Right hindlimb (tissue), 1 donor: ENCODE measurements around the gene NRL.
"Not testable (repeated sequence)": the region's sequence is repeated elsewhere in the genome, so short reads cannot be mapped to it uniquely, and the experiment has no call there.

Experiments
- DNase-seq: peaks from one replicate; pipeline ENCODE4 v3.0.0-alpha.2; 2018

The NRL gene

DNA sequence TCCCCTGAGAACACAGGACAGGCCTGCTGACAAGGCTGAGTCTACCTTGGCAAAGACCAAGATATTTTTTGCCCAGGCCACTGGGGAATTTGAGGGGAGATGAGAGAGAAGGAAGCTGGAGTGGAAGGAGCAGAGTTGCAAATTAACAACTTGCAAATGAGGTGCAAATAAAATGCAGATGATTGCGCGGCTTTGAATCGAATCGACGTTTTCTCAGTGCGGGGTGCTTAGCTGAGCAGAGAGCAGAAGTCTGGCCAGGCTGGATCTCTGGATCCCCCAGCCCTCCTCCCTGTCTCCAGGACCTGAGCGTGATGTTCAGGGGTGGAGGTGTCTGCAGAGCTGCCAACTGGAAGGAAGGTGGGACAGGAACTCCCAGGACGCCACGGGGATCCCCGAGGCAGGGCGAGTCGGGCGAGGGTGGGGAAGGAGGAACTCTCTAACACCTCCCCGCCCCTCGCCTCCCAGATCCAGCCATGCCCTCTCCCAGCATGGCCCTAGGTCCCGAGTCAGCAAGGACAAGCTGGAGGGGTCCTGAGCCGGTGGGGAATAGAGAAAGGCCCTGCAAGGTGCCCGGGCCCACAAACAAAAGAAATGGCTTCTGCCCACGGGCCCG, 63.5 kb downstream of the NRL start:
- no peak for DNase-seq

DNA sequence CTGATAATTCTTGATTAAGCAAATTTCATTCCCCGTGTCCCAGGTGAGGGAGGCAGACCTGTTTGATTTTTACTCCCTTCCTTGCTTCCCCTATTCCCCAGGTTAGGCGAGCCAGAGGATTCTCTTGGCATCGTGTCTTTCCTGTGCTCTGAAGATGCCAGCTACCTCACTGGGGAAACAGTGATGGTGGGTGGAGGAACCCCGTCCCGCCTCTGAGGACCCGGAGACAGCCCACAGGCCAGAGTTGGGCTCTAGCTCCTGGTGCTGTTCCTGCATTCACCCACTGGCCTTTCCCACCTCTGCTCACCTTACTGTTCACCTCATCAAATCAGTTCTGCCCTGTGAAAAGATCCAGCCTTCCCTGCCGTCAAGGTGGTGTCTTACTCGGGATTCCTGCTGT, 64.0 kb downstream of the NRL start:
- DNase-seq, result not testable (repeated sequence)

DNA sequence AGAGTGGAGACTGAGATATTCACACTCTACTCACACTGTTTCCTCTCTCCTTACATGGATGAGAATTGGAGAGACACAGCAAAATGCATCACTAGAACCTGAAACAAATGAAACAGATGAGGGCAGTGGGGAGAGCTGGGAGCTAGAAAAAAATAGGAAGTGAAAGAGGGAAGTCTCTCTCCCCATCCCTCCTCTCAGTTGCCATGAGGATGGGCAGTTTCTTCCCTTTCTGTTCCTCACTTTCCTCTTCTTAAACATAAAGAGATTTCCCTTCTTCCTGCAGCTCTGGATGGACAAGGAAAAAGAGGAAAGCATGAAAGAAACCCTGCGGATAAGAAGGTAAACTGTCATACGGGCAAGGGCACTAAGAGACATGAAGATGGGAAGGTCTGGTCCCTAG, 65.7 kb downstream of the NRL start:
- DNase-seq, result not testable (repeated sequence)

DNA sequence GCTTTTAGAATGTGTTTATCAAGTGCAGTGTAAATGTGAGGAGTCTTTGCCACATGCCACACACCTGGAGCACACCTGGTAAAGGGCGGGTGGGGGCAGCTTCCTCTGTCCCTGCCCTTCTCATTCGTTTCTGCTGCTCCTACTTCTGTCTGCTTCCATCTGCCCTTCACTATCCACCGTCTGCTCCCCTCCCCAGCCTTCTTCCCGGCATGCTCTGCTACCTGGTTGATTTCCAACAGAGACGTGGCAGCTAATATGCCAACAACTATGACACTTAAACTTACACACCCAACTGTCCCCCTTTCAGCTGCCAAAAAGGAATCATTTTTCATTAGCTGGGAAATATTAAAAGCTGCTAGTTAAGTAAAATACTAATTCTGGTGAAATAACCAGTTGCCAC, 72.0 kb downstream of the NRL start:
- no peak for DNase-seq

DNA sequence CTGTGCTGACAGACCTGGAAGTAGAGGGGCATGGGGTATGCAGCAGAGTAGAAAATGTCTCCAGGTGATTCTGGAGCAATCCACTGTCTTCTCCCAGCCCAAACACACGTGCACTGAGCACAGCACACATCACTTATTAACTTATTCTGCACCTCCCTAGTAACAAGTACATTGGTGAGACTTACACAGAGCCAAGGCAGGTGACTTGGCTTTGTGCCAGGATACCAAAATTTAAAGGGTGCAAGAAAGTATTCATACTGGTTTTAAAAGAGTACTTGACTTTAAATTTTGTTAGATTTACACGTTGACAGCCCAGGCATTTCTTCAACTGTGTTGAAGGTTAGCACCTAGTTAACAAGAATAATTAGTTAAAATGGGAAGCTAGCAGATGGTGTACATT, 74.1 kb downstream of the NRL start:
- no peak for DNase-seq

DNA sequence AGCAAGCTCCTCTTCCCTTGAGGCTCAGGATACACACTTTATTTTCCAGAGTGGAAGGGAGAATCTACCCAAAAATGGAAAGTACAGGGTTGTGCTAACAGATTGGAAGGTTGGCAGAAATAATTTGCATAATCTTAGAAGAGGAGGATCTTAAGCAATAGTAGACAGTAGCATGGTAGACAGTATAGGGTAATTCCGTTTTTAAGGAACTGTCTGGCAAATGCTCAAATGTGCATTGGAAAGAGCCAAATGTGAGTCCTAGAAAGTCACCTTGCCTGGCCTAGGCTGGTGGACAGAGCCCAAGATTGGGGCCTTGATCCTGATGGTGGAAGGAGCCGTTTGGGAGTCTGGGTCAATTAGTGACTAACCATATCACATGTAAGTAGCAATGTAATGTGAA, 76.1 kb downstream of the NRL start:
- no peak for DNase-seq

DNA sequence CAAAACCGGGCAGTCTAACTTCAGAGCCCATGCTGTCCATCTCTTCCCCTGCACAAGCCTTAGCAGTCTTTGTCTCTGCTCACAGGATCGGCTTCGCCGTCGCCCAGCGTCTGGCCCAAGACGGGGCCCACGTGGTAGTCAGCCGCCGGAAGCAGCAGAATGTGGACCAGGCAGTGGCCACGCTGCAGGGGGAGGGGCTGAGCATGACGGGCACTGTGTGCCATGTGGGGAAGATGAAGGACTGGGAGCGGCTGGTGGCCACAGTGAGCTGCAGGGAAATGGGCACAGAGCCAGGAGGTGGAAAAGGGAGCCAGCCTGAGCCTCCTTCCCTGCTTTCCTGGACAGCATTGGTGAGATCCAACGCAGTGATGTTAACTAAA, 77.1 kb downstream of the NRL start:
- DNase-seq, result no peak

DNA sequence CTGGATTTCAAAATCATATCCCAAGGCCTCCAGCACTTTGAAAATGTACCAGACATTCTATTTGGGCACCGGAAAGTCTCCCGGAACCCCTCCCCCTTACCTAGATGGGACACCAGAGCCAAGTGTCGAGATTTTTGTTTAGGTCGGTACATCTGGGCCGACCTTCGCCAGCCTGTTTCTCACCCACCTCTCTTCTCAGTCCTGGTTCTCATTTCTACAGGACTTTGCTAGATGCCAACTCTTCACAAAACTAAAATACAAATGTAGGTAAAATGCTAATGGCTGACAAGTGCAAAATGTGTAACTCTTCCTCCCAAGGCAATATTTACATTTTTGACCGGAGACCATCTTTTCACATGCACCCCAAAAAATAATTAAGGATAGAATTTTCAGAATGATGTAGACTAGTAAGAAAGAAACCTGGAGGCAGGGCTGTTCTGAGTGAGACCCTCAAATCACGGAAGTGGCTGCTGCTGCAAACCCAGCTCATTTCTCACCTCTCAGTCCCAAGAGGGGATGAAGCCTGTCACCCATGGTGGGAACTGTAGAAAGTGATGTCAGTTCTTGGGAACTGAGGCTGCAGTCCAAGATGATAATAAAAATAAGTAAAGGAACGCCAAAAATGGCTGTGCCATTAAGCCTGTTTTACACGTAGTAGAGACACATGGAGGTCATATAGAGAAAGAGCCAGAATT, 77.6 kb downstream of the NRL start:
- DNase-seq, result not testable (repeated sequence)

DNA sequence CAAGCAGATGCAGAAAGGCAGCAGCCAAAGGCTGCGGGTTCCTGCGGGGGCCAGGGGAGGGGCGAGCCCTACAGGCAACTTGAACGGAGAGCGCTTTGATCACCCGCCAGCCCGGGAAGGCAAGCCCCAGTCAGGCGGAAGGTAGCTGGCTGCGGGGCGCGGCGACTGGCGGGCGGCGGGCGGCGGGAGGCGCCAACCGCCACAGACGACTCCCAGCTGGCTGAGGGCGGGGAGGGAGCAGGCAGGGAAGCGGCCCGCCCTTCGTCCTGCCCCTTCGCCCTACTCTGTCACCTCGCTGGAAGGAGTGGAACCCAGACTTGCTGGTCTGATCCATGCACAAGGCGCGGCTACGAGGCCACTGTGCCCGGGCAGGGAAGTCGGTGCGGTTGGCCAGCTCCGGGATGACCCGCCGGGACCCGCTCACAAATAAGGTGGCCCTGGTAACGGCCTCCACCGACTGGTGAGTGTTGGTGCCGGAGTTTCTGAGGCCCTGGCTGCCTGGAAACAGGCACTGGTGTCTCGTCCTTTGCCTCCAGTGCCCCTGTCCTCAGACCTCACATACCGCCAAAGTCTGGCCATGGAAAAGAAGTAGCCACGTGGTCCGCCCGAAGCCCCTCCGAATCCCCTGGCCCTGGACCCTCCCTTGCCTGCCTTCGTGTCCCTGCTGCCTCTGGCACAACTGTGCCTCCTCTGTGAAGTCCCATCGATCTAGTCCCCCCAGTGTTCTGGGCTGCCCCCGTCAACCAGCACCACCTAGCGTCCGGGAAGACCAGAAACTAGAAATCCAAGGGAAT, 78.4 kb downstream of the NRL start:
- DNase-seq, result peak; percentile 87

DNA sequence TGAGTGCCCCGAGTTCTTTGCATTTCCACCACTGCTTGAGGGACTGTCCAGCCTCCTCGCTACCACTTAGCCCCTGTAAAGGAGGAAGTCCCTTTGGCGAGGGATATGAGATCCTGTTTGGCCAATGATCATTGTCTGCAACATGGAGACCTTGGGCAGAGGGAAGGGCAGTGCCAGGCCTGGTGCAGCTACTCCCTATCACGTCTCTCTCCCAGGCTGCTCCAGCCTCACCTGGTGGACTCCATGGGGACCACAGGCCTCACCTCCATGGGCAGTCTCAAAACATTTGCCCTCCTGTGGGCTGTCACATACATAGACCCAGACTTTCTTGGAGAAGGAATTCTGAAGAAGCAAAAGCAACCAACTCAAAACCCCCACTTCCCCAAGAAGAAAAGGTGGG, 79.0 kb downstream of the NRL start:
- not testable (repeated sequence) for DNase-seq

DNA sequence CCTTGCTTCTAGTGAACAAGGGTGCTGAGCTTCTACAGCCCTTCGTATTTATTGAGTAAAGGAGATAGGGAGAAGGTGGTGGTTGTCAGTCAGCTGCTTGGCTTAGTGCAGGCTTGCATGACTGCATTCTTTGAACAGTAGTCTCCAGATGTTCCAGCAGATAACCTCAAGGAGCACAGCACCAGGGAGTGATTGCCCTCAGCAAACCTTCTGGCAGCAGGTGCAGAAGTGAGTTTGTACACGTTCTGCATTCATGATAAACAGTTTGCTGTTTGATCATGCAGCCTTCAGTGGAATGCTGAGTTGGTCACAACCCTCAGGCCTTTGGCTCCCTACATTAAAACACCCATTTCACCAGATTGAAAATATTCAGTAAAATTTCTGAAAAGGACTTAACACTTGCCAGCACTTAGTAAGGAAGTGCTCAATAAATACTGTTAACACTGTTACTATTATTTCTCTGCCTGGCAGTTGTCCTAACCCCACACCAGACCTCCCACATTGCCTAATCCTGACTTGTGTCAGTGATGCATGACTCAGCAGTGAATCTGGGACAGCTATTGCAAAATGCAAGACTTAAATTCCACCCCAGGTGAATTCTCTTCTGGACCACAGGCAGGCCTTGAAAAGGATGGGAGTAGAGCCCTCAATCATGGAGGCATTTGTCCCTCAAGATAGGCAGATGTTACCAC, 81.9 kb downstream of the NRL start:
- DNase-seq, result no peak

DNA sequence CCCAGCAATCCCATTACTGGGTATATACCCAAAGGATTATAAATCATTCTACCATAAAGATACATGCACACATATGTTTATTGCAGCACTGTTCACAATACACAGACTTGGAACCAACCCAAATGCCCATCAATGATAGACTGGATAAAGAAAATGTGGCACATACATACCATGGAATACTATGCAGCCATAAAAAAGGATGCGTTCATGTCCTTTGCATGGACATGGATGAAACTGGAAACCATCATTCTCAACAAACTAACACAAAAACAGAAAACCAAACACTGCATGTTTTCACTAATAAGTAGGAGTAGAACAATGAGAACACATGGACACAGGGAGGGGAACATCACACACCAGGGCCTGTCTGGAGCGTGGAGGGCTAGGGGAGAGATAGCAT, 83.4 kb downstream of the NRL start:
- not testable (repeated sequence) for DNase-seq

DNA sequence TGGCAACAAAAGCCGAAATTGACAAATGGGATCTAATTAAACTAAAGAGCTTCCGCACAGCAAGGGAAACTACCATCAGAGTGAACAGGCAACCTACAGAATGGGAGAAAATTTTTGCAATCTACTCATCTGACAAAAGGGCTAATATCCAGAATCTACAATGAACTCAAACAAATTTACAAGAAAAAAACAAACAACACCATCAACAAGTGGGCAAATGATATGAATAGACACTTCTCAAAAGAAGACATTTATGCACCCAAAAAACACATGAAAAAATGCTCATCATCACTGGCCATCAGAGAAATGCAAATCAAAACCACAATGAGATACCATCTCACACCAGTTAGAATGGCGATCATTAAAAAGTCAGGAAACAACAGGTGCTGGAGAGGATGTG, 85.1 kb downstream of the NRL start:
- DNase-seq, result not testable (repeated sequence)
